SK-N-SH (cell line): ENCODE data around the gene FMNL1. TPM values are rescaled to one million over a fixed set of nuclear protein-coding genes. Genes with fewer than 3 reads are reported as not detected.

Source experiments
- CTCF ChIA-PET: fragments of 300-600, 350-600 bp; formaldehyde crosslinking; extraction: SDS; loops from one replicate; lab custom pipeline; 2021; lab: Yijun Ruan, JAX
- POLR2A ChIA-PET: fragments of 350-600 bp; sonication (Branson Sonifier 250); formaldehyde crosslinking; extraction: SDS; loops from one replicate; lab custom pipeline; 2020; ENCODE audit warnings: antibody characterized with exemption, inconsistent platforms; lab: Yijun Ruan, JAX
- DNase-seq: peaks from one replicate; pipeline ENCODE4 v3.0.0; 2012
- H2AFZ ChIP-seq: fragments of 200-600 bp; sonication (generic); 2 replicates; pipeline ENCODE4 v1.8.1; 2016; ENCODE audit warnings: antibody characterized with exemption, mild to moderate bottlenecking, low read depth
- H3F3A ChIP-seq: fragments of 200-600 bp; sonication (generic); replicated peaks from 2 replicates; pipeline ENCODE3; 2016; ENCODE audit warnings: antibody characterized with exemption, mild to moderate bottlenecking; ENCODE audit not compliant: insufficient read depth
- H3K27ac ChIP-seq, 2 experiments: fragments of 200-500 bp in 1 of 2; fragments of 200-600 bp in 1 of 2; sonication (Bioruptor generic) in 1 of 2; sonication (generic), shearing (Covaris generic) in 1 of 2; 2 replicates each; pipeline versions ENCODE4 v1.5.1 to v1.6.1; 2014 to 2016; ENCODE audit warnings: low read depth in 2 of 2, inconsistent platforms in 1 of 2, low read length in 1 of 2, mild to moderate bottlenecking in 1 of 2, mixed read lengths in 1 of 2
- H3K27me3 ChIP-seq: fragments of 200-600 bp; sonication (generic), shearing (Covaris generic); 2 replicates; pipeline ENCODE4 v1.6.1; 2016; ENCODE audit warnings: mixed run types; ENCODE audit not compliant: insufficient read depth
- H3K36me3 ChIP-seq, 2 experiments: fragments of 200-500 bp in 1 of 2; fragments of 200-600 bp in 1 of 2; sonication (Bioruptor generic) in 1 of 2; sonication (generic) in 1 of 2; replicated peaks in 1 of 2; 2 replicates each; pipeline versions ENCODE3 to v1.5.1; 2014 to 2016; ENCODE audit warnings: low read length in 1 of 2, mild to moderate bottlenecking in 1 of 2; ENCODE audit not compliant: insufficient read depth in 2 of 2, control insufficient read depth in 1 of 2
- H3K4me1 ChIP-seq, 2 experiments: fragments of 200-500 bp in 1 of 2; fragments of 200-600 bp in 1 of 2; sonication (Bioruptor generic) in 1 of 2; sonication (generic), shearing (Covaris generic) in 1 of 2; 2 replicates each; pipeline versions ENCODE4 v1.5.1 to v1.6.1; 2014 to 2016; ENCODE audit warnings: low read depth in 1 of 2, low read length in 1 of 2, mixed run types in 1 of 2; ENCODE audit not compliant: insufficient read depth in 2 of 2, control insufficient read depth in 1 of 2
- H3K4me2 ChIP-seq: fragments of 200-600 bp; sonication (generic), shearing (Covaris generic); 2 replicates; pipeline ENCODE4 v1.6.1; 2017; ENCODE audit warnings: mixed run types
- H3K4me3 ChIP-seq, 2 experiments: fragments of 200-500 bp in 1 of 2; fragments of 200-600 bp in 1 of 2; sonication (Bioruptor generic) in 1 of 2; sonication (generic), shearing (Covaris generic) in 1 of 2; 2 replicates each; pipeline versions ENCODE4 v1.5.1 to v1.8.1; 2014 to 2016; ENCODE audit warnings: low read depth in 2 of 2, inconsistent platforms in 1 of 2, low read length in 1 of 2, mild to moderate bottlenecking in 1 of 2, mixed read lengths in 1 of 2, moderate library complexity in 1 of 2
- H3K79me2 ChIP-seq: fragments of 200-600 bp; sonication (generic); 2 replicates; pipeline ENCODE4 v1.8.1; 2017; ENCODE audit warnings: mild to moderate bottlenecking; ENCODE audit not compliant: insufficient read depth
- H3K9ac ChIP-seq: fragments of 200-600 bp; sonication (generic); 2 replicates; pipeline ENCODE4 v1.6.1; 2017; ENCODE audit warnings: mixed run types
- H3K9me2 ChIP-seq: fragments of 200-600 bp; sonication (generic); 2 replicates; pipeline ENCODE4 v1.6.1; 2017; ENCODE audit warnings: mixed run types
- H3K9me3 ChIP-seq: fragments of 200-600 bp; sonication (generic); 2 replicates; pipeline ENCODE4 v1.6.1; 2017; ENCODE audit warnings: mixed run types, mild to moderate bottlenecking, moderate library complexity
- H4K20me1 ChIP-seq: fragments of 200-600 bp; sonication (generic); 2 replicates; pipeline ENCODE4 v1.6.1; 2017; ENCODE audit warnings: mild to moderate bottlenecking, mixed run types; ENCODE audit not compliant: insufficient read depth
- CHD2 ChIP-seq: fragments of 150-350 bp; IDR thresholded peaks from 2 replicates; pipeline ENCODE4 v1.6.1; 2018; ENCODE audit warnings: low read length; ENCODE audit not compliant: partially characterized antibody
- EP300 ChIP-seq, 2 experiments: IDR thresholded peaks; 2 replicates each; pipeline versions ENCODE4 v1.4.0 to v1.6.1; 2012; ENCODE audit warnings: borderline replicate concordance in 1 of 2, low read depth in 1 of 2, low read length in 1 of 2
- JUND ChIP-seq: IDR thresholded peaks from 2 replicates; pipeline ENCODE4 v1.4.0; 2012
- MEF2A ChIP-seq: IDR thresholded peaks from 2 replicates; pipeline ENCODE4 v1.4.0; 2012; ENCODE audit warnings: low read depth, borderline replicate concordance
- MXI1 ChIP-seq: IDR thresholded peaks from 2 replicates; pipeline ENCODE4 v1.6.1; 2012; ENCODE audit warnings: mild to moderate bottlenecking, low read depth, low read length, improper control_type of control experiment
- NRF1 ChIP-seq: IDR thresholded peaks from 2 replicates; pipeline ENCODE4 v1.6.1; 2012; ENCODE audit warnings: low read depth, mild to moderate bottlenecking, low read length
- PBX3 ChIP-seq: IDR thresholded peaks from 2 replicates; pipeline ENCODE4; 2012
- POLR2AphosphoS5 ChIP-seq: IDR thresholded peaks from 2 replicates; pipeline ENCODE4 v1.6.1; 2012; ENCODE audit warnings: low read depth, low read length
- RCOR1 ChIP-seq: fragments of 150-350 bp; IDR thresholded peaks from 2 replicates; pipeline ENCODE4 v1.6.1; 2017; ENCODE audit warnings: antibody characterized with exemption, low read length
- REST ChIP-seq: IDR thresholded peaks from 2 replicates; pipeline ENCODE4 v1.6.1; 2012; ENCODE audit warnings: mild to moderate bottlenecking, low read depth, low read length, moderate library complexity
- RFX5 ChIP-seq: IDR thresholded peaks from 2 replicates; pipeline ENCODE4 v1.6.1; 2012; ENCODE audit warnings: mild to moderate bottlenecking, improper control_type of control experiment, low read length
- RXRA ChIP-seq: IDR thresholded peaks from 2 replicates; pipeline ENCODE4 v1.4.0; 2012; ENCODE audit warnings: low read depth, mild to moderate bottlenecking, borderline replicate concordance
- SMC3 ChIP-seq: IDR thresholded peaks from 2 replicates; pipeline ENCODE4 v1.6.1; 2012; ENCODE audit warnings: low read depth, low read length, improper control_type of control experiment
- TEAD4 ChIP-seq: IDR thresholded peaks from 2 replicates; pipeline ENCODE4 v1.4.0; 2012; ENCODE audit warnings: mild to moderate bottlenecking, borderline replicate concordance; ENCODE audit not compliant: insufficient read depth
- USF2 ChIP-seq: fragments of 150-350 bp; IDR thresholded peaks from 2 replicates; pipeline ENCODE4 v1.6.1; 2017; ENCODE audit warnings: antibody characterized with exemption, low read length, low read depth, borderline replicate concordance
- YY1 ChIP-seq: IDR thresholded peaks from 2 replicates; pipeline ENCODE4 v1.4.0; 2012; ENCODE audit warnings: low read depth, mild to moderate bottlenecking
- ZBTB33 ChIP-seq: IDR thresholded peaks from 2 replicates; pipeline ENCODE4 v1.4.0; 2012; ENCODE audit warnings: low read depth, borderline replicate concordance
- WGBS: methylation state at CpG from one replicate; pipeline ENCODE4 v1.1.6; 2017; ENCODE audit warnings: low lambda C conversion rate; 5-methylcytosine and 5-hydroxymethylcytosine counted together
- polyA plus RNA-seq, 3 experiments: library from polyadenylated mRNA; depleted of rRNA; stranded (reverse); fragments of >200 nt; gene quantifications; 2 replicates each; pipeline ENCODE4 v1.2.3, GENCODE V29; 2012

Gene FMNL1
- polyA plus RNA-seq, 1 of the 3 experiments (the other 2 are of a cell fraction): 2.8 TPM

- TF ChIP-seq MEF2A: peak; percentile 78; the same call in 1 of the 2 replicates
- peak; percentile 89 for TF ChIP-seq PBX3
- TF ChIP-seq ZBTB33: 0 out of 2 replicates have a peak, but pooled peaks have one; percentile 58
- TF ChIP-seq RXRA: peak; percentile 98
- TF ChIP-seq NRF1: no peak
- no peak for TF ChIP-seq YY1
- TF ChIP-seq USF2: no peak
- TF ChIP-seq, all 33 proteins: peak for 18
These were observed 71.9 kb downstream of the FMNL1 start (continued) for GRCh38 chr17:45293413-45294211.

- Histone ChIP-seq H3K27ac (peak overlapping the region; percentile 94 to 95), H2AFZ (no peak overlapping the region), H3K9me3 (no peaks in the 10 kb centered on the region), H3K4me1 (peaks cover 64 to 78% of the 10 kb centered on the region in 2 experiments), H3K9ac (peak overlapping the region; percentile 48; the same call in 1 of the 2 replicates), H3K27me3 (no peaks in the 10 kb centered on the region), H3K4me3 (no peak overlapping the region), H3K9me2 (no peaks in the 10 kb centered on the region), H4K20me1 (peaks cover 70% of the 10 kb centered on the region), H3F3A (peaks cover 50% of the 10 kb centered on the region), H3K36me3 (peaks cover 9 to 29% of the 10 kb centered on the region in 2 experiments), H3K79me2 (peaks cover 86% of the 10 kb centered on the region), H3K4me2 (peak overlapping the region; percentile 55)
- ChIA-PET POLR2A (interaction anchor here (0.6 to 1.5 kb wide), 3 partner anchors 18 to 53 kb away, joined by 3 to 5 read pairs (median 3); partner anchors contain the start of gene MAP3K14), CTCF (interaction anchor here (0.6 to 3.5 kb wide), 10 partner anchors 12 to 263 kb away, joined by 3 to 13 read pairs (median 4); no protein-coding TSS in a partner anchor)
- 25% methylated on average over 3 of the region's 3 CpGs for WGBS
- DNase-seq: peak; percentile 73
- TF ChIP-seq RCOR1 (peak; percentile 96), REST (peak; percentile 52; the same call in 1 of the 2 replicates), EP300 (IDR thresholded peaks at IDR 0.05; ENCODE audit: borderline replicate concordance in 1 of 2, low read depth in 1 of 2, low read length in 1 of 2) (peak; percentile 90 to 91), POLR2AphosphoS5 (peak; percentile 87), USF2 (no peak), TEAD4 (peak; percentile 90), JUND (peak; percentile 90), PBX3 (peak; percentile 91), RXRA (peak; percentile 93), MXI1 (peak; percentile 77; the same call in 1 of the 2 replicates), CHD2 (peak; percentile 82), NRF1 (no peak), SMC3 (no peak), RFX5 (no peak), YY1 (peak; percentile 71; the same call in 1 of the 2 replicates), MEF2A (peak; percentile 67; the same call in 1 of the 2 replicates)
These were observed 72.8 kb downstream of the FMNL1 start for GRCh38 chr17:45294506-45294905.
